Esophagus muscularis mucosa (tissue), 4 donors: ENCODE measurements around the gene S100A9.

Experiments used
- CTCF ChIP-seq, 3 experiments: fragments of 200-600 bp in 2 of 3; fragments of 450-650 bp in 1 of 3; sonication (generic) in 2 of 3; IDR thresholded peaks; one replicate each; pipeline ENCODE4 v1.5.1; 2017 to 2019; ENCODE audit warnings: antibody characterized with exemption in 3 of 3, mild to moderate bottlenecking in 2 of 3, moderate library complexity in 1 of 3
- EP300 ChIP-seq: sonication (generic); formaldehyde crosslinking; IDR thresholded peaks from one replicate; pipeline ENCODE4 v1.6.1; 2017; ENCODE audit warnings: antibody characterized with exemption
- POLR2A ChIP-seq: fragments of 450-650 bp; IDR thresholded peaks from one replicate; pipeline ENCODE4 v1.6.1; 2017; ENCODE audit warnings: antibody characterized with exemption, moderate library complexity, mild to moderate bottlenecking, low read depth
- POLR2AphosphoS5 ChIP-seq, 2 donors: sonication (generic); formaldehyde crosslinking; IDR thresholded peaks; one replicate each; pipeline ENCODE4 v1.6.1; 2017; ENCODE audit warnings: antibody characterized with exemption in 2 of 2

- TF ChIP-seq CTCF (IDR thresholded peaks at IDR 0.05) (no peak), POLR2A (no peak), POLR2AphosphoS5 (IDR thresholded peaks at IDR 0.05) (no peak), EP300 (no peak)
Measured at GRCh38 chr1:153324912-153325311, 32.7 kb upstream of the S100A9 start.
